Stimulated activated CD4-positive, alpha-beta T cell treated with anti-CD3 and anti-CD28 coated beads, Interleukin-1b, Interleukin-23, amount 100 ng/mL, for 24 hours (primary cell): ENCODE measurements around the gene TMIGD2.
"Not testable (repeated sequence)": the region's sequence is repeated elsewhere in the genome, so short reads cannot be mapped to it uniquely, and the experiment has no call there.

Source experiments
- DNase-seq, 4 experiments: peaks; one replicate each; pipeline ENCODE4 v3.0.0-alpha.2; 2020; ENCODE audit warnings: low read depth in 4 of 4, low spot score in 1 of 4

TMIGD2 gene

GRCh38 chr19:4268816-4269430, 33.3 kb downstream of the TMIGD2 start:
- no peak for DNase-seq

GRCh38 chr19:4267901-4268815, 34.0 kb downstream of the TMIGD2 start:
- no peak for DNase-seq

- DNase-seq: peak; percentile 32 to 55 (median 40)
Observed at GRCh38 chr19:4267101-4267900, 34.9 kb downstream of the TMIGD2 start.

- no peak for DNase-seq
Observed at GRCh38 chr19:4266253-4267000, 35.8 kb downstream of the TMIGD2 start.

GRCh38 chr19:4264812-4265211, 37.4 kb downstream of the TMIGD2 start:
- no peak for DNase-seq

- no peak for DNase-seq
Observed at GRCh38 chr19:4260613-4261191, 41.5 kb downstream of the TMIGD2 start.

GRCh38 chr19:4258181-4258580, 44.0 kb downstream of the TMIGD2 start:
- no peak for DNase-seq

- DNase-seq: no peak
Observed at GRCh38 chr19:4257025-4257424, 45.2 kb downstream of the TMIGD2 start.

- no peak for DNase-seq
Observed at GRCh38 chr19:4256563-4256962, 45.6 kb downstream of the TMIGD2 start.

- peak; percentile 96 to 99 (median 98) for DNase-seq
Observed at GRCh38 chr19:4246767-4247593, 55.2 kb downstream of the TMIGD2 start, which contains the start of gene YJU2. TSS of gene YJU2 (plus strand) at chr19:4247080. CDS start at chr19:4247147, 67 bp downstream.

GRCh38 chr19:4245938-4246337, 56.3 kb downstream of the TMIGD2 start:
- DNase-seq: not testable (repeated sequence)
